A204.1 (cell line): ENCODE measurements around the gene SPTAN1.
"Not testable (repeated sequence)": the region's sequence is repeated elsewhere in the genome, so short reads cannot be mapped to it uniquely, and the experiment has no call there.

Experiments used
- FAIRE-seq: peaks from 2 replicates; lab custom pipeline; 2012; peaks lifted over from hg19 to GRCh38; lab: Jason Lieb, UNC

SPTAN1 gene

DNA sequence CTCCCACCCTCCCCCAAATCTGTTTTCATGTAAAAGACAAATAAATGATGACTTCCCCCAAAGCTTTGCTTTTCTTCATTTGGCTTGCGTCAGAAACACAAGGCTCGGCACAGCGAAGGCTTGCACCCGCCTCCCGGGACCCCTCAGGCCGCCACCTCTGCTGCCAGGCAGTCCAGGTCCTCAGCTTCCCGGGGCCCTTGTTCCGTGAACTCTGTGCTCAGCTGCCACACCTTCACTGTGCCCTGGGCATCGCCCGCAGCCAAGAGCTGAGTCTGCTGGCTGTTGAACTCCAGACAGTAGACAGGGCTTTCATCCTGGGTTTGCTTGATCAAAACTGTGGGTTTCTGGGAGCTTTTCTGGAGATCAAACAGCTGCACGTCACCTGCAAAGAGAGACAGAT is 81.2 kb downstream of the SPTAN1 start:
- no peak for FAIRE-seq

DNA sequence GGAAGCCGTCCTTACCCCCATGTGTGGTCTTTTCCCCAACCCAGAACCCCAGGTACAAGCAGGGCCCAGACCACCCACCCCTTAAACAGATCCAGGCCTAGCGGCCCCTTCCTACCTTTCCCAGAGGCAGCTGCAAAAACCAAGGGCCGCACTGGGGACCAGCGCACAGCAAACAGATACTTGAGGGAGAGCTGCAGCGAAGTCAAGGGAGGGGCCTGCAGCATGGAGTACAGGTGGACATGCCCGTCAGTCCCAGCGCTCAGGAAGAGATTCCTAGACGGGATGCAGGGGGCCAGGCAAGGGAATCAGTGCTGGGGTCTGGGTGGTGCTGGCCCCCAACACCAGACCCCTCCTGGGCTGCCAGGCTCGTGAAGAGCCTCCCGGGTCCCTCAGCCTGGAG is 81.7 kb downstream of the SPTAN1 start:
- no peak for FAIRE-seq

DNA sequence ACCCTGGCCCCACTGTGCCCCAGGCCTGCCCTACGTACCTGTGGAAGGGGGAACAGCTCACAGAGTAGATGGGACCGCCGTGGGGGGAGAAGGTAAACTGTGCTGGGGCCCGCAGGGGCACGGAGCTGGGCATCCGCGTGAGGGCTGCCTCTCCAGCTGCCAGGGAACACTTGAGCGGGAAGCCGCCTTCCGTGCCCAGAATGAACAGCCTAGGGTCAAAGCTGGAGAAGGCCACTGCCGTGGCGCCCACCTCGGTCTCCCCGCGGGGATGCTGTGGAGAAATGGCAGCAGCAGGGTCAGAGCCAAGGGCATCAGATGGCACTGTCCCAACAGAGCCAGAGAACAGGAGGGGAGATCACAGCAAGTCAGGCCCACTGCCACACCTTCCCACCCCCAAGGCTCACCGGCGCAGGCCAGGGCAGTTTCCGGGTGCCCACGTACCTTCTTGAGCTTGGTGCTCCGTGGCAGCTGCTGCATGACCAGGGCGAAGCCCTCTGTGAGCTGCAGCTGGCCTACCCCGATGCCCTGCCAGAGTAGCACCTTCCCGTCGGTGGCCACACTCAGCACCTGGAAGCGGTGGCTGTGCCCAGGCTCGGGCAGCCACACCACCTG is 82.4 kb downstream of the SPTAN1 start:
- no peak for FAIRE-seq

DNA sequence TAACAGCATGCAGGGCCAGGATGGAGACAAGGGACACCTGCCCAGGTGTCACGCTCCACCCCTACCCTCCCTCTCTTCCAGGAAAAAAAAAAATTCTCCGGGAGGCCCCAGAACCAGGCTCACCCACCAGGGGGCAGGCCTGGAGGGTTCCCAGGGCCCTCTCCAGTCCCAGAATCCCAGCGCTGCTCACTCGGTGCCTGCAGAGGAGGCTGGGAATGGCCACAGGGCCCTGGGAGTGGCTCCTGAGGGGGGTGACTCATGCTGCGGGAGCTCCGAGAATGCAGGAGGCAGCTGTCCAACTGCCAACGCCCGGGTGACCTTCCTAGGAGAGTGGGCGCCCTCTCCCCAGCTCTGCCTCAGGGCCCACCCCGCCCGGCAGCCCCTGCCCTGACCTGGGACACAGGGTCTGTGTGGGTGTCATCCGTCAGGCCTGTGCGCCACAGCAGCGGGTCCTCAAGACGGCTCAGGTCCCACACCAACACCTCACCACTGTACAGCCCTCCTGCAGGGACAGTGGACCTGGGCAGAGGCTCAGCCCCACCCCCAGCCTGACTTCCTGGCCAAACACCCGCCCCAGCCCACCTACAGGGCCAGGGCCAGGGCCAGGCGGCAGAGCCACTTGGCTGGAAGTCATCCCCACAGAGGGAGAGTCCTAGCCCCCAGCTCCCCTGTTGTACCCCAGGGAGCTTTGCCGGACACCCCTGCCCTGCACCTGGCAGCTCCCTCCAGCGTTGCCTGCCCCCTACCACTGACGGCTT is 83.1 kb downstream of the SPTAN1 start:
- FAIRE-seq, result no peak

DNA sequence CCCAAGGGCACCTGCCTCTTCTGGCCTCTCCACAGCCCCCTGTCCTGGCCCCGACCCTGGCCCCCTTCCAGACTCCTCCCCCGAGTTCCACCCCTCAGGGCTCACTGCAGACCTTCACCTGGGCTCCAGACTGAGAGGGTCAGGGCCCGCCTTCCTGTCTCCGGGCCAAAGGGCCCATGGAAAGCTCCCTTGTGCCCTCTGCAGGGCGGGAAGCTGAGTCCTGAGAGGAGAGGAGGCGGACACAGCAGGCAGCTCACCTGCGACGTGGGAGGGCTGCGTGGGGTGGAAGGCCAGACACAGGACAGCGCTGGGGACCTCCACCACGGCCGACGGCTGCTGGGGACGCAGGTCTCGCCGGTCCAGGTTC is 83.6 kb downstream of the SPTAN1 start:
- FAIRE-seq, result no peak

DNA sequence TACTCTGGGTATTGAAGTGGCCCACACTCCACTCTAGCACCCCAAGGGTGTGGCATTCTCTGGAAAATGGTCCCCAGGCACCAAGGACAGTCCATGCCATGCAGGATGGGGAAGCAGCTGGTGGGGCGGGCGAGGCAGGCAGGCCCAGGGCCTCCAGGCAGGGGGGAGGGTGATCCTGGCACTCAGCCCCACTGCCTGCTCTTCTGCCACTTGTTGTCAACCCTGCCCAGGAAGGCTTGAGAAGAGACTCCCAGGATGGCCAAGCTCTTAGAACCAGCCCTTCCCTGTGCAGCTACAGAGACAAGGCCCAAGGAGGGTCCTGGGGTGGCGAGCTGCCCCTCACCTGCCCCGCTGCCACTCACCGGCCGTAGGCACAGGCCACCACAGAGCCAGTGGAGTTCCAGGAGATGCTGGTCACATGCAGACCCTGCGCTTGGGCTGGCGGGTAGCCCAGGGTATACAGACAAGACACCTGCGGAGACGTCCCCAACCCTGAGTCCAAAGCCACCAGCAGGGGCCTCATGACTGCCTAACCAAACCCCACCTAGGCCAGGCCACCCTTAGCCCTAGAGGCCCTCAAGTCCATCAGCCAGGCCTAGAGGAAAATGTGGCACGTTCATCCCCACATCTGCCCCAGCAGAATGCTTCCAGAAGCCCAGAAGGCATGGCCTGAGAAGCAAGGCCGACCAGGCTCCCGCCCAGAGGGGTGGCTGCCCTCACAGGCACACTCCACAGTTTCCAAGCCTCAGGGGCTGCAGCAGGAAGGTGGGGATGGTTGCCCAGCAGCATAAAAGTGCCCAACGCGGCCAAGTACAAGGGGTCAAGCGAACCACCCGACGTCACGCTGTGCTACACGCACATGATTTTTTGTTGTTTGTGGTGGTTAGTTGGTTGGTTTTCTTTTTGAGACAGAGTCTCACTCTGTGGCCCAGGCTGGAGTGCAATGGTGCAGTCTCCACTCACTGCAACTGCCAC is 84.5 kb downstream of the SPTAN1 start:
- no peak for FAIRE-seq

DNA sequence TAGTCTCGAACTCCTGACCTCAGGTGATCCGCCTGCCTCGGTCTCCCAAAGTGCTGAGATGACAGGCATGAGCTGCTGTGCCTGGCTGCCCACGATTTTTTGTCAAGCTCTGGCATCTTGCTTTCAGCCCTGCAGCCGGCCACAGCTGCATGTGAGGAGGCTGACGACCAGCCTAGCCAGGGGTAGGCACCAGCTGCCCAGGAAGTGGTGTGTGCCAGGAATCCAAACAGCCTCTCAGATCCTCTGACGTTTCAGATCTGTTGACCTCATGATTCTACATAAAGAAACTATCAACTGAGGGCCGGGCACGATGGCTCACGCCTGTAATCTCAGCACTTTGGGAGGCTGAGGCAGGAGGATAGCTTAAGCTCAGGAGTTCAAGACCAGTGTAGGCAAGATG is 85.3 kb downstream of the SPTAN1 start:
- FAIRE-seq, result no peak

DNA sequence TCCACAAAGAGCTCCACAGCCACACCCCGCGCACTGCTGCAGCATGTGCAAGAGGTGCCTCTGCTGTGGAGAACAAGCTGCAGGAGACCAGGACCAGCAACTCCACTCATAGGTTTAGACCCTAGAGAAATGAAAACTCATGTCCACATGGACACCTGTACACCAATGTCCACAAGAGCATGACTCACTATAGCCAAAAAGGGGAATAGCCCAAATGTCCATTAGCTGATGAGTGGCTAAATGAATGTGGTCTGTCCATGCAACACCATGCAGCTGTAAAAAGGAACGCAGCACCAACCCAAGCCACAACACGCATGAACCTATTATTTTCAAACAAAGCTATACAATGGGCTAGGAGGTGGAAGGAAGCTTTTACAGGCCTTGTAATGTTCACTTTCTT is 86.2 kb downstream of the SPTAN1 start:
- FAIRE-seq, result no peak

DNA sequence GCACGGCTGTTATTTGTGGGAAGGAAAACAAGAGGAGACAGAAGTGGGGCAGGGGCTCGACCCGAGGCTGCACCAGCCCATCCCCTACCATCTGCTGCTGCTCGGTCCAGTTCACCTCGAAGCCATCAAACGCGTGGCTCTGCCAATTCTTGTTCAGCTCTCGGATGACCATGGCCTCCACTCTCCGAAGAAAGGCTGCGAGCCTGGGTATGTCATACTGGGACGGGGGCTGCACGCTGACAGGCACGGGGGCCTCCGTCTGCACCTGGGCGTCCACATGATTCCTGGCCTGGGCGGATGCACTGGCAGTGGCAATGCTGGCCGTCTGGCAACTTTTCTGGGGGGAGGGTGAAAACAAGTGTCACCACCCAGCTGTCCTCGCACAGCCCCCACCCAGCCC is 88.2 kb downstream of the SPTAN1 start:
- FAIRE-seq, result no peak

DNA sequence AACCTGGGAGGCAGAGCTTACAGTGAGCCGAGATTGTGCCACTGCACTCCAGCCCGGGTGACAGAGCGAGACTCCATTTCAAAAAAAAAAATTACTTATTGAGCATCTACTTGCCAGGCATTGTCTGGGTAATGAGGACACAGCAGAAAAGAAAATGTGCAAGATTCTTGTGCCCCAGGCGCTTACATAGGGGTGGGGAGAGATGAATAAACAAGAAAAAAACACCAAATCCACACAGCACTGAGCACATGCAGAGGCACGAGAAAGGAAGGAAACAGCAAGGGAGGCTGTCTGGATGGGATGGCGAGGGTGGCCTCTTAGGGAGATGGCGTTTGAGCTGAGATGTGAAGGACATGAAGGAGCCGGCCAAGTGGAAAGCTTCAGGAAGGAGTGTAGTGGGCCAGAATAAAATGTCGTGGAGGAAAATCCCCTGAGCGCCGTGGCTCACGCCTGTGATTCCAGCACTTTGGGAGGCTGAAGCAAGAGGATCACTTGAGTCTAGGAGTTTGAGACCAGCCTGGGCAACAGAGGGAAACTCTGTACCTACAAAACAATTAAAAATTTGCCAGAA is 90.4 kb downstream of the SPTAN1 start:
- FAIRE-seq, result no peak

DNA sequence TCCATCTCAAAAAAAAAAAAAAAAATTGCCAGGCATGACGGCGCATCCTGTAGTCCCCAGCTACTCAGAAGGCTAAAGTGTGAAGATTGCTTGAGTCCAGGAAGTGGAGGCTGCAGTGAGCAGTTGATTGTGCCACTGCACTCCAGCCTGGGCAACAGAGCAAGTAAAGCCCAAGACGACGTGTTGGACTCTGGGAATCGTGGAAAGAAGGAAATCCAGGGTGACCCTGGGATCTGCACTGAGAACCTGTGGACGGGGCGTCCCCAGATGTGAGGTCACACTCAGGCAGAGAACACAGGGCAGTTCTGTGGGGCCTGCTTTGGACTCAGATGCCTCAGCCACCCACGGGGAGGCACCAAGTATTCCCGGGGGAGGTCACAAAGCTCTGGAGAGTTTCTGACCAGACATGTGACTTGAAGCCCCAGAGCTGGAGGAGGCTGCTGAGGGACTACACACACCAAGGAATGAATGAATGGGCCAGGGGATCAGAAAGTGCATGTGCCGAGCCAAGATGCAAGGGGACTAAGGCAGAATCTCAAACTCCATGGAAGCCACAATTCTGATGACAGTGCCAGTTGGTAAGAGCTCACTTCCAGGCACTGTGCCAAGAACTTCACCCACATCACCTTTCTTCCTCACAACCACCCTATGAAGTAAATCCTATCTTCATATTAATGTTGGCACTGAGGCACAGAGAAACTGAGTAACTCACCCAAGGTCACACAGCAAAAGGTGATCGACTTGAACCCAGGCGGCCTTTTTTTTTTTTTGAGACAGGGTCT is 91.3 kb downstream of the SPTAN1 start:
- FAIRE-seq, result no peak

DNA sequence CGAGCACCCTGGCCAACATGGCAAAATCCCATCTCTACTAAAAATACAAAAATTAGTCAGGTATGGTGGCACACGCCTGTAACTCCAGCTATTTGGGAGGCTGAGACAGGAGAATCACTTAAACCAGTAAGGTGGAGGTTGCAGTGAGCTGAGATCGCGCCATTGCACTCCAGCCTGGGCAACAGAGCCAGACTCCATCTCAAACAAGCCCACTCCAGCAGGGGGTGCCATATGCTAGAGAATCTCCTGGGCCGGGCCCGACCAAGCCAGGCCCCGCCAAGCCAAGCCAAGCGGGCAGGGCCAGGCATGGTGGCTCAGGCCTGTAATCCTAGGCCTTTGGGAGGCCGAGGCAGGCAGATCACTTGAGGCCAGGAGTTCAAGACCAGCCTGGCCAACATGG is 95.8 kb downstream of the SPTAN1 start:
- not testable (repeated sequence) for FAIRE-seq

DNA sequence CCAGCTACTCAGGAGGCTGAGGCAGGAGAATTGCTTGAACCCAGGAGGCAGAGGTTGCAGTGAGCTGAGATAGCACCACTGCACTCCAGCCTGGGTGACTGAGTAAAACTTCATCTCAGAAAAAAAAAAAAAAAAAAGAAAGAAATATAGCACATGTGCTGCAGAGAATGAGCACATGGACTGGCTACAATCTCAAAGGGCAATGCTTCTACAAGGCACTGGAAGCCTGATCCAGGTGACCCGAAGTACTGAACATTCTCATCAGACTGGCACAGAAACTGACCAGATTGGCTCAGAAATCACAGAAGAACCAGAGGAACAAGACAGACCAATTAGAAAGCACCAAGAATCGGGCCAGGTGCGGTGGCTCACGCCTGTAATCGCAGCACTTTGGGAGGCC is 99.4 kb downstream of the SPTAN1 start:
- FAIRE-seq, result no peak

DNA sequence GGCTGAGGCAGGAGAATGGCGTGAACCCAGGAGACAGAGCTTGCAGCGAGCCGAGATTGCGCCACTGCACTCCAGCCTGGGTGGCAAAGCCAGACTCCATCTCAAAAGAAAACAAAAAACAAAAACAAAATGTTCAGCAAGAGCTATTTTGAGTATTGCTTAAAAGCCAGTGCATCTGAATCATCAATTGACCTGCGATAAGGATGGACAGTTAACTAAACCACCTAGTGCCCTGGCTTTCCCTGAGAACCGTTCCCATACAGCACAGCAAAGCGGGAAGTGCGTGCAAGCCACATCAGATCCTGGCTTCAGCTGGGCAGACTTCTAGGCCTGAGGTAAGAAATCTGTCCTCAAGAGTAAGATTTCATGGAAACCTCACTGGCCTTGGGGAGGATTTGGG is 101.5 kb downstream of the SPTAN1 start:
- no peak for FAIRE-seq

DNA sequence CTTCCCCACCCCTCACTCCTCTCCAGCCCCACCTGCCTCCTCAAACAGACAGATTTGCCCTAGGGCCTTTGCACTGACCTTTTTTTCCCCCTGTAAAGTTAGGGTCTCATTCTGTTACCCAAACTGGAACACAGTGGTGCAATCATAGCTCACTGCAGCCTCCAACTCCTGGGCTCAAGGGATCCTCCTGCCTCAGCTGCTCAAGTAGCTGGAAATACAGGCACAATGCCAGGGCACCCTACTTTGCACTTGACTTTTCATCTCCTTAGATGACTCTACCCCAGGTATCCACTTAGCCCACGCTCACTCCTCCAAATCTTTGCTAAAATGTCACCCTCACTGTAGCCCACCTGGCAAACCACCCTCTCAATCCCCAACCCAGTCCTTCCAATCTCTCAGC is 102.1 kb downstream of the SPTAN1 start:
- FAIRE-seq, result no peak

DNA sequence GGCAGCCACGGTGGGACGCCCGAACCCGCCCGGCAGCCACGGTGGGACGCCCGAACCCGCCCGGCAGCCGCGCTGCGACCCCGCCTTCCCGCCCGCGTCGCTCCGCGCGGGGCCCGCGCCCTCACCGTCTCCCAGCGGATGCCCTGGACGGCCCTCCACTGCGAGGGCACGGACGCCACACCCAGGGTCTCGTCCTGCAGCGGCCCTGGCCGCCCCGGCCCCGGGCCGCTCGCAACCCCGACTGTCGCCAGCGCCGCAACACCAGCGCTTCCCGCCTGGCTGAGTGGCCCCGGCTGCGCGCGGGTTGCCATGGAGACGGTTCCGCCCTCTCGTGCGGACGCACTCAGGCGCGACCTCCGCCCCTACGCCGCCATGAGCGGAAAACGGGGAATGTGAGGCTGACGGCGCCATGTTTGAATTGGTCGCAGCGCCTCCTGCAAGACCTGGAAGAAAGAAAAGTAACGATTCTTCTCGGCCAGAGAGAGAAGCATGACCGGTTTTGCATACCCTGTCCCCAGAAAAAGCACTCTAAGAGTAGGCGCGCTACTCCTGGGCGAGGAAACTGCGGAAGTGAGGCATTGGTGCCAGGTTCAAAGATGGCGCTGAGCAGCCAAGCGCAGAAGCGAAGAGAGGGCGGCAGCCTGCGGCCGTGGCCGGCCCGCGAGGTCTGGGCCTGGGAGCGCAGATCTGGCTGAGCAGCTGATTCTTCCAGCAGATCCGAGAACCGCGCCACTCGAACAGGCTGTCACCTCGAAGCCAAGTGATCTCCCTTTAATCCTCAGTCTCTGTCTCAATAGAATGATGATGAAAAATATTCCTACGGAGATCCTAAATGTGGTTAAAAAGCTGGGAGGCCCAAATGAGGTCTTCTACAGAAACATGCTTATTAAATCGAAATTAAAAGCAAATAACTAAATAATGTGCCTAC is 104.3 kb downstream of the SPTAN1 start, which contains the start of gene DYNC2I2:
Gene DYNC2I2 (minus strand): TSS at position 432 of the 928 bp plus-strand sequence. CDS start 121 bp downstream, at position 311.
- no peak for FAIRE-seq

DNA sequence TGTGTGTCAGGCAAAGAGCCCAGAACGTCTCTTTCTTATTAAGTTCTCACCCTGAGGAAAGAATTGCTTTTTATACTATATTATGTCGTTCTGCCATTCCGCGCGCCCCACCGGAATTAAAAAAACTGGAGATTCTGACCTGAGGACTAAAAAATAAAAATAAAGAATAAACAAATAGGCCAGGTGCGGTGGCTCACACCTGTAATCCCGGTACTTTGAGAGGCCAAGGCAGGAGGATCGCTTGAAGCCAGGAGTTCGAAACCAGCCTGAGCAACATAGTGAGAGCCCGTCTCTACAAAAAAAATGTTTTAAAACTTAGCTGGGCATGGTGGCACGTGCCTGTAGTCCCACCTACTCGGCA is 104.9 kb downstream of the SPTAN1 start:
- FAIRE-seq, result no peak

DNA sequence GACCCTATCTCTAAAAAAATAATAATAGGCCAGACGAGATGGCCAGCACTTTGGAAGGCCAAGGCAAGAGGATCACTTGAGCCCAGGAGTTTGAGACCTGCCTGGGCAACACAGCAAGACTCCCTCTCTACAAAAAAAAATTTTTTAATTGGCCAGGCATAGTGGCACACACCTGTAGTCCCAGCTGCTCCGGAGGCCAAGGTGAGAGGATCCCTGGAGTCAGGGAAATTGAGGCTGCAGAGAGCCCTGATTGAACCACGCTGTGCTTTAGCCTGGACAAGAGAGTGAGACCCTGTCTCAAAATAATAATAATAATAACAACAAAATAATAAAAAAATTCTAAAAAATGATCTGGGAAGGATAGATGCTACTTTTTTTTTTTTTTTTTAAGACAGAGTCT is 105.4 kb downstream of the SPTAN1 start:
- FAIRE-seq, result no peak

DNA sequence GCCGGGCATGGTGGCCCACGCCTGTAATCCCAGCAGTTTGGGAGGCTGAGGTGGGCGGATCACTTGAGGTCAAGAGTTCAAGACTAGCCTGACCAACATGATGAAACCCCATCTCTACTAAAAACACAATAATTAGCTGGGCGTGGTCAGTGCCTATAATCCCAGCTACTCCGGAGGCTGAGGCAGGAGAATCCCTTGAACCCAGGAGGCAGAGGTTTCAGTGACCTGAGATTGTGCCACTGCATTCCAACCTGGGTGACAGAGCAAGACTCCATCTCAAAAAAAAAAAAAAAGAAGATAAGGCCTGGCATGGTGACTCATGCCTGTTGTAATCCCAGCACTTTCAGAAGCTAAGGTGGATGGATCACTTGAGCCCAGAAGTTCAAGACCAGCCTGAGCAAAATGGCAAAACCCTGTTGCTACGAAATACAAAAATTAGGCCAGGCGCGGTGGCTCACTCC is 114.1 kb downstream of the SPTAN1 start:
- FAIRE-seq, result not testable (repeated sequence)

DNA sequence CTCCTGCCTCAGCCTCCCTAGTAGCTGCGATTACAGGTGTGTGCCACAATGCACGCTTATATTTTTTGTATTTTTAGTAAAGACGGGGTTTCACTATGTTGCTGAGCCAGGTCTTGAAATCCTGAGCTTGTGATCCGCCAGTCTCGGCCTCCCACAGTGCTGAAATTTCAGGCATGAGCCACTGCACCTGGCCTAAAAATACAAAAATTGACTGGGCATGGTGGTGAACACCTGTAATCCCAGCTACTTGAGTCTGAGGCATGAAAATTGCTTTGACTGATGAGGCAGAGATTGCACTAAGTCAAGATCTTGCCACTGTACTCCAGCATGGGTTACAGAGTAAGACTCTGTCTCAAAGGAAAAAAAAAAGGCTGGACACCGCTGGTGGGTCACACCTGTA is 117.4 kb downstream of the SPTAN1 start:
- no peak for FAIRE-seq

DNA sequence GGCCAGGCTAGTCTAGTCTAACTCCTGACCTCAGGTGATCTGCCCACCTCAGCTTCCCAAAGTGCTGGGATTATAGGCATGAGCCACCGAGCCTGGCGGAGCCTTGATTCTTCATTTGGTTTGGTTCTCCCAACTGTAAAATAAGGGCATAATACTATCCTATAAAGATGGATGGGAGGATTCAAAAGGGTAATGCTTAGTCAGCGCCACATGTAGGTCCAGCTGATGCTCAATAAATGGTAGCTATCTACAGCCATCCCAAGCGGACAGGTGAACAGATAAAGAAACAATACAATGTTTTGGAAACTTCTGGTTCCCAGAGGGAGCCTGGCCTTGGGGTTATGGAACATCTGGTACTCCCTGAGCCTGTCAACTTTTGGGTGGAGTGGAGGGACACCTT is 123.0 kb downstream of the SPTAN1 start:
- no peak for FAIRE-seq
